H9 (cell line): Measurements from ENCODE around the gene PCSK9. TPM values are rescaled to one million over a fixed set of nuclear protein-coding genes. Genes with fewer than 3 reads are reported as not detected.

Experiments used
- DNase-seq: peaks from one replicate; pipeline ENCODE4 v3.0.0-alpha.2; 2017
- H2AFZ ChIP-seq: one replicate; pipeline ENCODE4 v1.6.1; 2013; ENCODE audit warnings: mild to moderate bottlenecking, low read length, control low read depth, moderate library complexity
- H2AK5ac ChIP-seq: 2 replicates; pipeline ENCODE4 v1.6.1; 2013; ENCODE audit warnings: low read length, control low read depth, mixed read lengths; ENCODE audit not compliant: insufficient read length
- H2BK120ac ChIP-seq: one replicate; pipeline ENCODE4 v1.6.1; 2013; ENCODE audit warnings: low read depth, mild to moderate bottlenecking, low read length, control low read depth, inconsistent platforms; ENCODE audit not compliant: poor library complexity, severe bottlenecking
- H2BK12ac ChIP-seq: 2 replicates; pipeline ENCODE4 v1.6.1; 2013; ENCODE audit warnings: low read length, control low read depth, mixed read lengths, low read depth; ENCODE audit not compliant: insufficient read length
- H2BK15ac ChIP-seq: 2 replicates; pipeline ENCODE4 v1.6.1; 2013; ENCODE audit warnings: low read depth, low read length, control low read depth
- H2BK20ac ChIP-seq: one replicate; pipeline ENCODE4 v1.6.1; 2013; ENCODE audit warnings: low read depth, mild to moderate bottlenecking, low read length, control low read depth, inconsistent platforms; ENCODE audit not compliant: poor library complexity, severe bottlenecking
- H2BK5ac ChIP-seq: 2 replicates; pipeline ENCODE4 v1.6.1; 2013; ENCODE audit warnings: low read length, control low read depth, mixed read lengths; ENCODE audit not compliant: insufficient read length
- H3K14ac ChIP-seq: 2 replicates; pipeline ENCODE4 v1.6.1; 2013; ENCODE audit warnings: low read length, control low read depth; ENCODE audit not compliant: insufficient read depth
- H3K18ac ChIP-seq: 2 replicates; pipeline ENCODE4 v1.6.1; 2013; ENCODE audit warnings: low read depth, mild to moderate bottlenecking, mixed read lengths, low read length, control low read depth; ENCODE audit not compliant: insufficient read length
- H3K23ac ChIP-seq: 2 replicates; pipeline ENCODE4 v1.6.1; 2013; ENCODE audit warnings: low read length, control low read depth, mixed read lengths, low read depth; ENCODE audit not compliant: insufficient read length
- H3K23me2 ChIP-seq: 2 replicates; pipeline ENCODE4 v1.6.1; 2013; ENCODE audit warnings: low read depth, mild to moderate bottlenecking, mixed read lengths, low read length, control low read depth; ENCODE audit not compliant: insufficient read length, poor library complexity, severe bottlenecking
- H3K27ac ChIP-seq: 2 replicates; pipeline ENCODE4 v1.5.1; 2013; ENCODE audit warnings: low read length, control low read depth, mixed read lengths, low read depth; ENCODE audit not compliant: insufficient read length
- H3K27me3 ChIP-seq: 2 replicates; pipeline ENCODE4 v1.6.1; 2013; ENCODE audit warnings: low read length, control low read depth, inconsistent platforms; ENCODE audit not compliant: insufficient read depth
- H3K4ac ChIP-seq: 2 replicates; pipeline ENCODE4 v1.6.1; 2013; ENCODE audit warnings: low read depth, mild to moderate bottlenecking, control low read depth, inconsistent platforms, low read length, moderate library complexity
- H3K4me1 ChIP-seq: 2 replicates; pipeline ENCODE4 v1.6.1; 2013; ENCODE audit warnings: low read length, control low read depth, inconsistent platforms; ENCODE audit not compliant: insufficient read depth
- H3K4me2 ChIP-seq: 2 replicates; pipeline ENCODE4 v1.6.1; 2013; ENCODE audit warnings: low read length, control low read depth, mixed read lengths; ENCODE audit not compliant: insufficient read length, insufficient read depth
- H3K56ac ChIP-seq: 2 replicates; pipeline ENCODE4 v1.6.1; 2013; ENCODE audit warnings: low read depth, mild to moderate bottlenecking, mixed read lengths, low read length, control low read depth; ENCODE audit not compliant: insufficient read length
- H3K79me1 ChIP-seq: 2 replicates; pipeline ENCODE4 v1.6.1; 2013; ENCODE audit warnings: low read depth, mild to moderate bottlenecking, moderate library complexity, low read length, control low read depth, inconsistent platforms; ENCODE audit not compliant: insufficient read depth, poor library complexity, severe bottlenecking
- H3K79me2 ChIP-seq: 2 replicates; pipeline ENCODE4 v1.6.1; 2013; ENCODE audit warnings: low read length, control low read depth, inconsistent platforms; ENCODE audit not compliant: insufficient read depth
- H3K9ac ChIP-seq: 2 replicates; pipeline ENCODE4 v1.6.1; 2013; ENCODE audit warnings: low read length, control low read depth, mixed read lengths; ENCODE audit not compliant: insufficient read length; ENCODE audit errors: extremely low read depth
- H3K9me3 ChIP-seq: one replicate; pipeline ENCODE4 v1.6.1; 2013; ENCODE audit warnings: low read depth, low read length, inconsistent platforms; ENCODE audit not compliant: control insufficient read depth
- H3T11ph ChIP-seq: one replicate; pipeline ENCODE4 v1.6.1; 2013; ENCODE audit warnings: mild to moderate bottlenecking, low read length, control low read depth, inconsistent platforms
- H4K20me1 ChIP-seq: one replicate; pipeline ENCODE4 v1.6.1; 2013; ENCODE audit not compliant: control insufficient read depth, insufficient read length, insufficient read depth
- H4K5ac ChIP-seq: 2 replicates; pipeline ENCODE4 v1.6.1; 2013; ENCODE audit warnings: low read depth, mild to moderate bottlenecking, mixed read lengths, low read length, control low read depth; ENCODE audit not compliant: insufficient read length
- H4K8ac ChIP-seq: replicated peaks from 2 replicates; pipeline ENCODE4 v1.6.1; 2013; ENCODE audit warnings: low read length, control low read depth, mixed read lengths, low read depth; ENCODE audit not compliant: insufficient read length
- H4K91ac ChIP-seq: 2 replicates; pipeline ENCODE4 v1.6.1; 2013; ENCODE audit warnings: low read depth, mild to moderate bottlenecking, moderate library complexity, mixed read lengths, low read length, control low read depth; ENCODE audit not compliant: insufficient read length
- H3K27ac Mint-ChIP-seq, 3 experiments: 2 replicates in 2 of 3; 3 replicates in 1 of 3; pipeline ENCODE4 v1.8.0; 2020 to 2021; ENCODE audit warnings: mixed read lengths in 3 of 3, mild to moderate bottlenecking in 1 of 3, moderate library complexity in 1 of 3
- H3K27me3 Mint-ChIP-seq: 2 replicates; pipeline ENCODE4 v1.8.0; 2021; ENCODE audit warnings: low read depth, mild to moderate bottlenecking, moderate library complexity, mixed read lengths
- H3K36me3 Mint-ChIP-seq, 3 experiments: 2 replicates in 2 of 3; 3 replicates in 1 of 3; pipeline ENCODE4 v1.8.0; 2020 to 2021; ENCODE audit warnings: low read depth in 3 of 3, mixed read lengths in 3 of 3; ENCODE audit not compliant: insufficient read depth in 1 of 3
- H3K4me1 Mint-ChIP-seq, 2 experiments: 2 replicates each; pipeline ENCODE4 v1.8.0; 2020; ENCODE audit warnings: mixed read lengths in 2 of 2
- H3K4me3 Mint-ChIP-seq, 2 experiments: 2 replicates in 1 of 2; 3 replicates in 1 of 2; pipeline ENCODE4 v1.8.0; 2020 to 2021; ENCODE audit warnings: mild to moderate bottlenecking in 2 of 2, mixed read lengths in 2 of 2, moderate library complexity in 1 of 2
- H3K9me3 Mint-ChIP-seq, 2 experiments: 2 replicates in 1 of 2; 3 replicates in 1 of 2; pipeline ENCODE4 v1.8.0; 2020; ENCODE audit warnings: mild to moderate bottlenecking in 2 of 2, mixed read lengths in 2 of 2, moderate library complexity in 1 of 2
- CTCF ChIP-seq: fragments of 200-600 bp; sonication (generic); conservative IDR thresholded peaks from 3 replicates; pipeline ENCODE4 v1.8.0; 2021; ENCODE audit warnings: antibody characterized with exemption, mild to moderate bottlenecking
- WGBS: extraction: QIAGEN DNeasy Blood & Tissue Kit; methylation state at CpG from one replicate; pipeline ENCODE4 v1.1.7; 2013; ENCODE audit warnings: missing lambda C conversion rate, low lambda C conversion rate, mixed read lengths; ENCODE audit not compliant: insufficient read length; ENCODE audit errors: extremely low coverage; 5-methylcytosine and 5-hydroxymethylcytosine counted together
- total RNA-seq: library from RNA; stranded (reverse); gene quantifications from 2 replicates; pipeline ENCODE4 v1.2.1, GENCODE V29; 2021

Gene PCSK9
- total RNA-seq, 1 experiment from 2014 or later = 75.1 TPM

GRCh38 chr1:54995013-54995760 is 44.2 kb upstream of the PCSK9 start:
- Mint-ChIP-seq H3K9me3 (no peaks in the 10 kb centered on the region; a peak in 1 of 5 replicates), H3K36me3 (no peaks in the 10 kb centered on the region), H3K27me3 (peaks cover 54% of the 10 kb centered on the region), H3K27ac (peak overlapping the region; percentile 4 to 29 (median 9); a peak in 4 of 7 replicates), H3K4me3 (peak overlapping the region in 1 of 2 experiments; percentile 40; a peak in 2 of 5 replicates), H3K4me1 (peaks cover 43 to 49% of the 10 kb centered on the region in 2 experiments)
- peak; percentile 64 for DNase-seq
- Histone ChIP-seq H3K4me1 (peaks cover 14% of the 10 kb centered on the region; the same call in 1 of the 2 replicates), H2BK12ac (no peak overlapping the region), H3K9ac (no peak overlapping the region), H3K56ac (no peak overlapping the region), H4K8ac (no peak overlapping the region), H4K91ac (no peak overlapping the region), H2AK5ac (no peak overlapping the region), H3T11ph (no peak overlapping the region), H3K4ac (no peak overlapping the region), H3K79me1 (no peaks in the 10 kb centered on the region), H2BK20ac (no peak overlapping the region), H2BK120ac (no peak overlapping the region), H4K5ac (no peak overlapping the region), H3K23me2 (peaks cover 7% of the 10 kb centered on the region), H2AFZ (no peak overlapping the region), H3K9me3 (no peaks in the 10 kb centered on the region), H3K18ac (no peak overlapping the region), H3K4me2 (peak overlapping the region; percentile 39), H3K79me2 (no peaks in the 10 kb centered on the region), H2BK5ac (no peak overlapping the region), H2BK15ac (no peak overlapping the region), H3K27me3 (peaks cover 15% of the 10 kb centered on the region; the same call in 1 of the 2 replicates), H3K27ac (no peak overlapping the region), H4K20me1 (no peaks in the 10 kb centered on the region), H3K14ac (no peak overlapping the region), H3K23ac (no peak overlapping the region)
- TF ChIP-seq CTCF = no peak
- no CpG with 5 or more reads among the region's 12 CpGs for WGBS
